GM19397 (cell line): Measurements from ENCODE around the gene LHFPL2.

Source experiments
- ATAC-seq: cut with Tn5 transposase; IDR thresholded peaks from one replicate; pipeline ENCODE4 v1.9.1; 2021; ENCODE audit warnings: mild to moderate bottlenecking, moderate library complexity; ENCODE audit not compliant: unreplicated experiment

Gene LHFPL2

GRCh38 chr5:78642701-78643100 lies 5.9 kb downstream of the LHFPL2 start:
- ATAC-seq = no peak

DNA sequence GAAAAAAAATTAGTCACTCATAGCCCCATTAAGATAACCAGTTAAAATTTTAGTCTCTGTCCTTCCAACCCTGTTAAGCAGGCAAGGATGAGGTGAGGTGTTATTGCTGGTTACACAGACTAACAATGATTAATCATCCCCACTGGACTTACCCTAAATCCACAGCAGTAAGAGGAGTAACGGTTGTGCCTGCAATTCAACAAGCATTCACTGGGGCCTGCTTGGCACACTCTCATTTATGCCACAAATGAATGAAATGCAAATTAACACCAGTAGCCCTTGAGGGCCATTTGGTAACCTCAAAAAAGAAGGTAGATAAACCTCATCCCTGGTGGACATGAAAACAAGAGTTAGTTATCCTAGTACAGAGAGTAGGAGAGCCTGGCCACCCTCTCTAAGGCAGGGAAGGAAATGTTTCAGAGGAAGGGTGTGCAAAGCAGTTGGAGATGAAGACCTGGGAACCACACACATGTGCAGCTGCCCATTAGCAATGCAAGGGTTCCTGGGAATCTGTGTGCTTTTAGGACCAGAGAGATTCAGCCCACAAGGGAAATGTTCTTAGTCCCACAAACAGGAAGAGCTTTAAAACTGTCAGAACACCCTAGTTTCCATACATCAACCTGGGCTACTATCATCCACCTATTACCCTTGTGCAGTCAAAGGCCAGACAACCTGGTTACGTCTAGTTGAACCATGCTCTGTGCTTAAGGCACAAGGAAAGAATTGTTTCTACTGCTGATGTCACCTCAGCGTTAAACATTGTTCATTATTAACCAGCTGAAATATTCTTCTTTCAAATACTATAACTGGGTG lies 7.7 kb downstream of the LHFPL2 start:
- ATAC-seq = peak; percentile 70

DNA sequence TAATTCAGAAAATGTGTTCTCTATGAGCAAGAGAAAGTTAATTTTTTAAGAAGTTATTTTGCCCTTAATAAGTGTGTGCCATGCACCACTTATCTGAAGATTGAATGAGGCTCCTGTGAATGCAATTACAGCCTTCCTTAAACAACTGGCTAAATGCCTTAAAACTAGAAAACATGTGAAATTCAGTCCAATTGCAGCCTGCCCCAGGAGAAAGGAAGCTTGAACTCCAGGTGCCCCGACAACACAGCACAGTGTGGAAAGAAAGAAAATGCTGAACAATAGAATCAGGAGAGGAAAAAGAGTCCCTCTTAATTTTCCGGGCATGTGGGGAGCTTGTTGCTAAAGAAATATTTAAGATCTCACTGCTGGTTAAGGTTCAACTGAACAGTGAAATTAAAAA lies 8.8 kb downstream of the LHFPL2 start:
- no peak for ATAC-seq

DNA sequence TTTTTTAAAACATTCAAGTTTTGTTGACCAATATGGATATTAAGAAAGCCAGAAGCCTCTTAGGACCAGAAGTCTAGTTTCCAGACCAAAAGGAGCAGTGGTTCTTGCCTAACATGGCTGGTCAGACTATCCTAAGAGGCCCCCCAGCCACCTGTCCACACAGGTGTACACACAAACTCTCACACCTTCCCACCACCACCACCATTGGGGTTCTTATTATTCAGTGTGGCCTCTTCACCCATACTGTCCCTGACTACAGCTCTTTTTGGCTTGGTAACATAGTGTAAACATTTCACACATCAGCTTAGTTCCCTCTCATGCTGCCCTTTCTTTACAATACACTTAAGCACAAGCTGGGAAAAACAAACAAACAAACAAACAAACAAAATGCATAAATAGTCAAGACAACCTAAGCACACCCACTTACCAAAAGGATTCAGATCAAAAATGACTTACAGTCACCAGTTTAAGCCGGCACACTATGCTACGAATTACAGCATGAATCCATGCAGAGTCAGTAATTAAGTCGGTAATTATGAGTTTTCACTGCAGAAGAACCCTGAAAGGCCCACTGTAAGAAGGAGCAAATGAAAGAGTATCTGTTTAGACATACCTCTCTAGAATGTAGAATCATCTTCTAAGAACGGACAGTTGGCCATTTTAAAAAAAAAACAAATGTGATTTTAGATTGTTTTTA lies 9.5 kb downstream of the LHFPL2 start:
- no peak for ATAC-seq

DNA sequence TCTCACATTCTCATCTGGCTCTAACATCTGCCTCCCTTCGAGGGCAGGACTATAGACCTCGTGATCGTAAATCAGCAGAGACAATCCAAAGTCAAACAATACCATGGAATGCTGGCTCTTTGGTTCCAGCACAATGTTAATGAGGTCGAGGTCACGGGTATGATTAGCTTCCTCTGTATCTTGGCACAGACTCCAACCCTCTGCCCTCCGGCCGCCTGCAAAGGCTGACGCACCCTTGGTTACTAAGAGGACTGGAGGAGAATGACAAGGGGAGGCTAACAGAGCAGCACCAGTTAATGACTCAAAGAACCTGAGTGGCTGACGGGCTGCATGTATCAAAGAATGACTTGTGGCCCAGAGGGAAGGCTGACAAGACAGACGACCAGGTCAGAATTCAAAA lies 10.1 kb downstream of the LHFPL2 start:
- no peak for ATAC-seq

DNA sequence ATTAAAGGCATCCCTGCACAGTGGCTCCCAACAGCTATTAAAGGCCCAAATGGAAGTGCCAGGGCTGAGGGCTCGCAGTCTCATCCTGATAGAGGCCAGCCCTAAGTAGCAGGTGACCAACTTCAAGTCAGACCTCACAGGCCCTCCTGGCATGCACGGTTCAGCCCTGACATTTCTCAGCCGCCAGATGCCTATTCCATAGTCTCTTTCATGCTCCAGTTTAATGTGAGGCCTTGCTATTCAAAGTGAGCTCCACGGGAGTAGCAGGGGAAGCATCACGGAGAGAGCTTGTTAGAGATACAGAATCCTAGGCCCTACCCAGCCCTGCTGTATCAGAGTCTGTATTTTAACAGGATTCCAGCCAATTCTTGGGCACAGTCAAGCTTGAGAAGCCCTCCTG lies 11.1 kb downstream of the LHFPL2 start:
- ATAC-seq = no peak

DNA sequence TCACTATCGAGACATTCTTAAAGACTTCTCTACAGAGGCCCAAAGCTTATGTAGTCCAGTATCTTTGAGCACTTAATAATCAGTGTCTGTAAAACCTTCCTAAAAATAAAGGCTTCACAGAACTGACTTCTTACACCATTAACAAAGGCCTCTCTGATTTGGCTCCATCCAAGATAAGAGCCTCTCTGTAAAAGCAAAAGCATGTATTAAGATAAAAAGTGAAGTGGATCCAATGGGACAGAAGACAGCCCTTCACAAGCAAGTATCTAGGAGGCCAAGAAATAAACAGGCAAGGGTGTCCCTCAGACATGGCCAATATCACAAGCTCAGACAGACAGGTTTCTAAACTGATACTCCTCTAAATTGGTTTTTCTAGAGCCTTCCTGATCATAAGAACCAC lies 11.9 kb downstream of the LHFPL2 start:
- ATAC-seq = no peak

DNA sequence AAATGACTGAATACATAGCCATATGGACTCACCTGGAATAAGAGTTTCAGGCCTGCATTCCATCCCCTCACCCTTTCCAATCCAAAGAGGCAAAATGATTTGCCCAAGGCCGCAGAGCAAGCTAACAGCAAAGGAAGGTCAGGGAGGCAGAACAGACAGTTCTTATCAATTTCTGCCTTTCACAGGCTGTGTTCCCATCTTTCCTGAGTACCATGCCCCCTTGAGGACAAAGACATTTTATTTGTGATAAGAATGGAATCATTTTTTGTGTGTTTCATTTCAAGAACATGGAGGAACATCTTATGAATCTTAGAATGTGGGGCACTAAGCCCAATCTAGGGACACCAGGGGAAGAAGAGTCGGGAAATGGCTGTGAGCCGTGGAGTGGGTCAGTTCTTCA lies 13.9 kb downstream of the LHFPL2 start:
- ATAC-seq = no peak

DNA sequence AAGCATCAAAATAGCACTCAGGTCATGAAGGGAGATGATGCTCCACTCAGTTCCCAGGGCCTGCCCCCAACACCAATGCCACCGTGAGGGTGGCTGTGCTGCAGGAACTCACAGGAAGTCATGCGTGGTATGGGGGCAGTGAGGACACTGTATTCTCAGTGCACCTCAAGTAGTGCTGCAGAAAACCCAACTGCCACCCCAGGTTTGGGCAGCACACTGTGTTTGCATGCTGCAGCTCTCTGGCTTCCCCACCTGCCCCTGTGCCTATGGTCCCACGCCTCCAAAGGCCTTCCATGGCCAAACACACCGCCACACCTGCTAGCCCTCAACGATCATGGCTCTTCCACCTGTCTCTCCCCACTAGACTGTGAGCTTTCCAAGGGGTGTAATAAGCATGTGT lies 14.3 kb downstream of the LHFPL2 start:
- no peak for ATAC-seq

DNA sequence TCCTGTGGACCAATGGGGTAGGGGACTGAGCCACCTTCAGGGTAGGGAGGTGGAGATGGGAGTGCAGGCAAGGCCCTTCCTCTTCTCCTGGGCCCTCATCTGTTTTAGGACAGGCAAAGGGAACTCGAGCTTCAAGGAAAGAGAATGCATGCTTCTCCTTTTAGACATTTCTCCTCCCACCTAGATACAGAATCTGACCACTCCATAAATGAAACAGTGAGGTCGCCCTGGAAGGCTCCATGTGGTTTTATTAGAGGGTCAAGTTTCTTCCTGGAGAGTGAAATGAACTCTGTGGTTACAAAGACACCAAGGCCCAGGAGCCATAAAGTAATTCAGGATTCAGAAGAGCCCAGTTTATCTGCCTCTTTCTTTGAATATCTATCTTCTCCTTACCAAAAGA lies 14.9 kb downstream of the LHFPL2 start:
- ATAC-seq = no peak

- no peak for ATAC-seq
Measured at GRCh38 chr5:78632467-78632866, 16.1 kb downstream of the LHFPL2 start.

DNA sequence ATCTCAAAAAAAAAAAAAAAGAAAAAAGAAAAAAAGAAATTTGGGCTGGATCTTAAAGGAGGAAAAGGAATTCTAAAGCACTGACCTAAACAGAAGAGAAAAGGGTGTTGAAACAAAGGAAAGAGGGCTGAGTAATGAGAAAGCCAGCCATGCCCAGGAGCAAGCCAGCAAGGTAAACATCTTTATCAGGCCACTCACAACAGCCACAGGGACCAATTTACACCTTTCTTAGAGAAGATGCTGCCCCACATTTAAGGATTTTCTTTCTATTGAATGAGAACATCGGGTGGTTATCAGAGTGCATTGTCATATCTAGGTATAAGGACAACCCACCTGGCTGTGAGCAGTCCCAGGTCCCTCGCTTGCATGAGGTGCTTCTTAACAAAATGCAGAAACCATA lies 16.6 kb downstream of the LHFPL2 start:
- no peak for ATAC-seq

GRCh38 chr5:78630047-78630446 lies 18.5 kb downstream of the LHFPL2 start:
- no peak for ATAC-seq

DNA sequence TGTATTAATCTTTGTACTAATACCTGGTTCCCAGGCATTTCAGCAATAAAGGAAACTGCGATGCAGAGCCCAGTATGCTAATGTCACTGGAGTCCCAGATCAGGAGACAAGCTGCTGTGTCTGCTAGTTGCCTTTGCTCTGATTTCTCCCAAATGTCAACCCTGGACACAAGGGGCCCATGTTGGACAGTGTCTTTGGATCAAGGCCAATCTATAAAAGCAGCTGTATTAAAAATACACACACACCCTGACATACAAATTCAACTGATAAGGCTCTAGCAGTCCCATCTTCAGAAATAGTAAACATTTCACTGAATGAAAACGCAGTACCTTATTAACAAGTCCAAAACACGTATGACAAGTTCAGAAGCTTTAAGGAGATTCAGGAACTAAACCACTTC lies 18.9 kb downstream of the LHFPL2 start:
- ATAC-seq = no peak

DNA sequence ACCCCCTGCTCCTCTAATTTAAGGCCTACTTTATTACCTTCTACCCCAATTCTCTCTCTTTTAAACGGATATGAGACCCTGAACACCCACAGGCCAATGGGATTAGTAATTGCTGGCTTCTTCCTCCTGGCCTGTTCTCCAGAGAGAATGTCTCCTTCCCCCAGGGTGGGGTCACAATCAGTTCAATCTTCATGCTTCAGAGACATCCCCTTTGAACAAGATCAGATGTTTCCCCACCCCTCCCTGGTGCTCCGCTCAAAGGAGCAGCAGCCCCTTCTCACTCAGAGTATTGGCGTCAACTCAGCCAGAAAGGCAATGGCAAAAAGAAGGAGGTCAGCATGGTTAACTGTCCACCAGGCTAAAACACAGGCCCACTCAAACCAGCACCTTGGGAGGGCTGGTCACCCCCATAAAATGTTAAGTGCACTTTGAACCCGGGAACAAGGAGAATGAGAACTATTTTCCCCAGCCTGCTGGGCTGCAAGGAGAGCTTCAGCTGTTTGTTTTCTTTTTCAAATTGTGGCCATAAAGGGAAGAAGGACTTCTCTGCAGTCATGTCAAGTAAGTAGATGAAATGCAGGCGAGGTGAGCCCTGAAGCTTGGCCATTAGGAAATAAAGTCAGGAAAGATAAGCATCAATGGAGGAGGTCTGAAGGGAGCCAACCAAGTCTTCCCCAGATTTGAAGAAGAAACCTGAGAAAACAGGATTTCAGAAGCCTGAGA lies 20.1 kb downstream of the LHFPL2 start:
- no peak for ATAC-seq

DNA sequence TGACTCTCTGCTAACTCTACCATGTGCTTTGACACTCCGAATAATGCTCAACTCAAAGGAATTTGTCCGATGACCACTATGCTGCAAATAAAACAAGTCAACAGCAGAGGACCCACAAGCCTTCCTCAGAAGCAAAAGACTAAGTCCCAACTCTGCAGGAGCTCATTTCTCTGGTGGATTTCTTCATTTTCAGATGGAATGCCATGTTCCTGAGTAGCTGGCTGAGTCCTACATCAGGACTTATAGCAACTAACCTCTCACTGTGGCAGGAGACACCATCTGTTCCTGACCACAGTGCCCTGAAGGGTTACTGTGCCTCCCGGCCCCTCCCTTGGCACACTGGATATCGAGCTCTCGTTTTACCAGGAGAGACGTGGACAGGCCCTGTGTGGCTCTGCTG lies 20.8 kb downstream of the LHFPL2 start:
- ATAC-seq = no peak

DNA sequence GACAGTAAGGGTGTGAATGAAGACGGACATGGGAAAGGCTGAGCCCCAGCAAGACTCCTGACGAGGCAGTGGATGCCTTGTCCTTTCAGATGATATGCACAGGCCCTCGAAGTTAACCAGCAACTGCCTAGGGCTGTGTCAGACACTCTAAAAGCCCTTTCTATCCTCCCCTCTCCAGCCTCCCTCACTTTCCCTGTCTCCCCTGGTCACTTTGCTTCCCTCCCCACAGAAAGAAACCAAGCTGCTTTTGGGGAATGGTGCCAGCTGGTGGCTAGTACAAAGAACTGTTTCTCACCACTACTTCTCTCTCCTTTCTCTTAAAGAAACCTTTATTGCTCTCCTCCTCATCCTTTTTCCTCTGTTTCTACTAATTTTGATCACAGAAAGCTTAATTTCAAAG lies 21.4 kb downstream of the LHFPL2 start:
- no peak for ATAC-seq

- no peak for ATAC-seq
Measured at GRCh38 chr5:78626009-78626571, 22.5 kb downstream of the LHFPL2 start.

DNA sequence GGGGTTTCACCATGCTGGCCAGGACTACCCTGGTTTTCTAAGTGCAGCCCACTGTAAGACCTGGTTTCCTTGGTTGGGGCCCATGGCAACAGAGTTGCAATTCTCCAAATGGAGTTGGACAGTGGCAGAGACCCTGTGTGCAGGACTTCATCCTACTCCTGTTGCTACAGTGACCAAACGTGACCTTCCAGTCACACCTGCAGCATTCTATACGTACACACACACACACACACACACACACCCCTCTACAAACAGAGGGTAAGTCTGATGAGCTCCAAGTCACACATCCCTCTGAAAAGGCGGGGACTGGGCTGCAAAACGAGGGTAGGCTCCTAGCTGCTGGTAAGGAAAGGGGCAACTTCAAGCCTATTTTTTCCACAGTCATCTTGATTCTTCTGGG lies 23.6 kb downstream of the LHFPL2 start:
- no peak for ATAC-seq

DNA sequence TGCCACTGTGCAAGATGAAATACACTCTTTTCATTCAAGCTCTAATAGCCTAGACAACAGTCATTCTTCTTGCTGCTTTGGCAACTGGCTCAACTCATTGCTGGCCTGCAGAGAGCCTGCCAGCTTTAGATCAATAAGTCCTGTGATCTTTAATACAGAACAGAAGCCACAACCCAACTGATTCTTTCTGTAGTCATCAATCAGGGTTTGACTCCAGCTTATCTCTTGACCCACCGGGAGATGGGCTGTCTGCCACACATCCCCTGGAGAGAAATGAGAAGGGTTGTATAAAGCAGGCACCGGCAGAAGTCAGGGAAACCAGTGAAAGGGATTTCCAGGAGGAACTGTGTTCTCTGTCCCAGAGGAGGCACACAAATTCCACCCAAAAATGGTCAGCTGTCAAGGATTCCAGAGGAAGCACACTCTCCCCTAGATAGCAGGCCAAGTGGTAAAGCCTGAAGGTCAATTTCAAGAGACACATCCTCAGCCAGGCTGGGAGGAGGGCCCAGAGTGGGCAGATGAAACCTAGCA lies 24.5 kb downstream of the LHFPL2 start:
- no peak for ATAC-seq

GRCh38 chr5:78622302-78622971 lies 26.1 kb downstream of the LHFPL2 start:
- ATAC-seq = no peak
